ENCODE measurements around the gene EMX1.

The EMX1 gene

GRCh38 chr2:72924353-72925240, 7.3 kb downstream of the EMX1 start:
- peaks cover 95% of the 10 kb centered on the region for H3K27me3 ChIP-seq (ENCODE audit: insufficient read depth, poor library complexity, severe bottlenecking)
- H3K27ac ChIP-seq (replicated peaks): no peak overlapping the region
- no peak overlapping the region for H3K4me3 ChIP-seq (replicated peaks; ENCODE audit: insufficient read depth, low read length)
- peak in 1 of 2 experiments; percentile 11 for DNase-seq (ENCODE audit: low read depth in 1 of 2, low spot score in 1 of 2)
- no peak for TF ChIP-seq SPI1 (IDR thresholded peaks at IDR 0.05; ENCODE audit: borderline replicate concordance, low read depth)
- TF ChIP-seq, protein P1, sequence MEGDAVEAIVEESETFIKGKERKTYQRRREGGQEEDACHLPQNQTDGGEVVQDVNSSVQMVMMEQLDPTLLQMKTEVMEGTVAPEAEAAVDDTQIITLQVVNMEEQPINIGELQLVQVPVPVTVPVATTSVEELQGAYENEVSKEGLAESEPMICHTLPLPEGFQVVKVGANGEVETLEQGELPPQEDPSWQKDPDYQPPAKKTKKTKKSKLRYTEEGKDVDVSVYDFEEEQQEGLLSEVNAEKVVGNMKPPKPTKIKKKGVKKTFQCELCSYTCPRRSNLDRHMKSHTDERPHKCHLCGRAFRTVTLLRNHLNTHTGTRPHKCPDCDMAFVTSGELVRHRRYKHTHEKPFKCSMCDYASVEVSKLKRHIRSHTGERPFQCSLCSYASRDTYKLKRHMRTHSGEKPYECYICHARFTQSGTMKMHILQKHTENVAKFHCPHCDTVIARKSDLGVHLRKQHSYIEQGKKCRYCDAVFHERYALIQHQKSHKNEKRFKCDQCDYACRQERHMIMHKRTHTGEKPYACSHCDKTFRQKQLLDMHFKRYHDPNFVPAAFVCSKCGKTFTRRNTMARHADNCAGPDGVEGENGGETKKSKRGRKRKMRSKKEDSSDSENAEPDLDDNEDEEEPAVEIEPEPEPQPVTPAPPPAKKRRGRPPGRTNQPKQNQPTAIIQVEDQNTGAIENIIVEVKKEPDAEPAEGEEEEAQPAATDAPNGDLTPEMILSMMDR (IDR thresholded peaks at IDR 0.05; ENCODE audit: insufficient read depth, low read length): no peak
- TF ChIP-seq POLR2AphosphoS5 (IDR thresholded peaks at IDR 0.05; ENCODE audit: low read depth): no peak
- TF ChIP-seq, protein P2, sequence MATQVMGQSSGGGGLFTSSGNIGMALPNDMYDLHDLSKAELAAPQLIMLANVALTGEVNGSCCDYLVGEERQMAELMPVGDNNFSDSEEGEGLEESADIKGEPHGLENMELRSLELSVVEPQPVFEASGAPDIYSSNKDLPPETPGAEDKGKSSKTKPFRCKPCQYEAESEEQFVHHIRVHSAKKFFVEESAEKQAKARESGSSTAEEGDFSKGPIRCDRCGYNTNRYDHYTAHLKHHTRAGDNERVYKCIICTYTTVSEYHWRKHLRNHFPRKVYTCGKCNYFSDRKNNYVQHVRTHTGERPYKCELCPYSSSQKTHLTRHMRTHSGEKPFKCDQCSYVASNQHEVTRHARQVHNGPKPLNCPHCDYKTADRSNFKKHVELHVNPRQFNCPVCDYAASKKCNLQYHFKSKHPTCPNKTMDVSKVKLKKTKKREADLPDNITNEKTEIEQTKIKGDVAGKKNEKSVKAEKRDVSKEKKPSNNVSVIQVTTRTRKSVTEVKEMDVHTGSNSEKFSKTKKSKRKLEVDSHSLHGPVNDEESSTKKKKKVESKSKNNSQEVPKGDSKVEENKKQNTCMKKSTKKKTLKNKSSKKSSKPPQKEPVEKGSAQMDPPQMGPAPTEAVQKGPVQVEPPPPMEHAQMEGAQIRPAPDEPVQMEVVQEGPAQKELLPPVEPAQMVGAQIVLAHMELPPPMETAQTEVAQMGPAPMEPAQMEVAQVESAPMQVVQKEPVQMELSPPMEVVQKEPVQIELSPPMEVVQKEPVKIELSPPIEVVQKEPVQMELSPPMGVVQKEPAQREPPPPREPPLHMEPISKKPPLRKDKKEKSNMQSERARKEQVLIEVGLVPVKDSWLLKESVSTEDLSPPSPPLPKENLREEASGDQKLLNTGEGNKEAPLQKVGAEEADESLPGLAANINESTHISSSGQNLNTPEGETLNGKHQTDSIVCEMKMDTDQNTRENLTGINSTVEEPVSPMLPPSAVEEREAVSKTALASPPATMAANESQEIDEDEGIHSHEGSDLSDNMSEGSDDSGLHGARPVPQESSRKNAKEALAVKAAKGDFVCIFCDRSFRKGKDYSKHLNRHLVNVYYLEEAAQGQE (IDR thresholded peaks at IDR 0.05; ENCODE audit: insufficient replicate concordance, low read depth): no peak
- no peak for TF ChIP-seq GABPA (IDR thresholded peaks at IDR 0.05; ENCODE audit: low read depth)

- Histone ChIP-seq H3K27ac (replicated peaks) (no peak overlapping the region), H3K27me3 (ENCODE audit: insufficient read depth, poor library complexity, severe bottlenecking) (peaks cover 94% of the 10 kb centered on the region), H3K4me3 (replicated peaks; ENCODE audit: insufficient read depth, low read length) (no peak overlapping the region)
- TF ChIP-seq GABPA (IDR thresholded peaks at IDR 0.05; ENCODE audit: low read depth) (no peak), POLR2AphosphoS5 (IDR thresholded peaks at IDR 0.05; ENCODE audit: low read depth) (no peak), SPI1 (IDR thresholded peaks at IDR 0.05; ENCODE audit: borderline replicate concordance, low read depth) (no peak)
- TF ChIP-seq, protein P2 (IDR thresholded peaks at IDR 0.05; ENCODE audit: insufficient replicate concordance, low read depth): no peak
- TF ChIP-seq, protein P1 (IDR thresholded peaks at IDR 0.05; ENCODE audit: insufficient read depth, low read length): no peak
- DNase-seq (ENCODE audit: low read depth in 1 of 2, low spot score in 1 of 2): no peak
Measured at GRCh38 chr2:72925328-72925943, 8.1 kb downstream of the EMX1 start.

DNA sequence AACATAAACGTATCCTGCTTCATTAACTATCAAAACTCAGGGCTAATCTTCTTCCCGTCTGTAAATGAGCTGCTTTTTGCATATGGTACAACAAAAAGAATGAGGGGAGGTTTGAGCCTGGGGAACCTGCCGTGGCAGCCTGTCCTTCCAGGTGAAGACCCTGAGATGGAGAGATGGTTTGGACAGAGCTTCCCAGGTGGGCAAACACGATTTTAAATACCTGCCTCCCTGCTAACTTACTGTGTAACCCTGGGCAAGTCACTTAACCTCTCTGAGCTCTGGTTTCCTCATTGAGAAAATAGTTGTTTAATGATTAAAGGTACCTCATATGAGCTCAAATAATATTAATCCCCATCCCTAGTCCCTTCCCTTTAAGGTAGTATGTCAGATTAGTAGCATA, 9.0 kb downstream of the EMX1 start:
- H3K27ac ChIP-seq (replicated peaks): no peak overlapping the region
- TF ChIP-seq, protein P2 (IDR thresholded peaks at IDR 0.05; ENCODE audit: insufficient replicate concordance, low read depth): no peak
- TF ChIP-seq GABPA (IDR thresholded peaks at IDR 0.05; ENCODE audit: low read depth) (no peak), SPI1 (IDR thresholded peaks at IDR 0.05; ENCODE audit: borderline replicate concordance, low read depth) (no peak), POLR2AphosphoS5 (IDR thresholded peaks at IDR 0.05; ENCODE audit: low read depth) (no peak)
- TF ChIP-seq, protein P1 (IDR thresholded peaks at IDR 0.05; ENCODE audit: insufficient read depth, low read length): no peak
- DNase-seq (ENCODE audit: low read depth in 1 of 2, low spot score in 1 of 2): no peak
- no peak overlapping the region for H3K4me3 ChIP-seq (replicated peaks; ENCODE audit: insufficient read depth, low read length)
- peaks cover 87% of the 10 kb centered on the region for H3K27me3 ChIP-seq (ENCODE audit: insufficient read depth, poor library complexity, severe bottlenecking)
